Activated naive CD4-positive, alpha-beta T cell treated with anti-CD3 and anti-CD28 coated beads for 36 hours (primary cell): ENCODE measurements around the gene RBMS3. TPM values are rescaled to one million over a fixed set of nuclear protein-coding genes. Genes with fewer than 3 reads are reported as not detected.
"Not testable (repeated sequence)": the region's sequence is repeated elsewhere in the genome, so short reads cannot be mapped to it uniquely, and the experiment has no call there.

Experiments
- CTCF ChIA-PET: fragments of 350-600 bp; sonication (Branson Sonifier 250); formaldehyde crosslinking; loops from one replicate; lab custom pipeline; 2021; ENCODE audit warnings: antibody characterized with exemption; lab: Charles Lee
- DNase-seq: peaks from one replicate; pipeline ENCODE4 v3.0.0-alpha.2; 2020
- H3K27ac Mint-ChIP-seq: one replicate; pipeline ENCODE4 v1.8.0; 2021; ENCODE audit warnings: mild to moderate bottlenecking, mixed read lengths
- H3K27me3 Mint-ChIP-seq: one replicate; pipeline ENCODE4 v1.8.0; 2021; ENCODE audit warnings: low read depth, mixed read lengths
- H3K36me3 Mint-ChIP-seq: one replicate; pipeline ENCODE4 v1.8.0; 2021; ENCODE audit warnings: low read depth, mixed read lengths
- H3K4me1 Mint-ChIP-seq: one replicate; pipeline ENCODE4 v1.8.0; 2021; ENCODE audit warnings: low read depth, mixed read lengths
- H3K4me3 Mint-ChIP-seq: one replicate; pipeline ENCODE4 v1.8.0; 2021; ENCODE audit warnings: mild to moderate bottlenecking, moderate library complexity, mixed read lengths
- H3K9me3 Mint-ChIP-seq: one replicate; pipeline ENCODE4 v1.8.0; 2021; ENCODE audit warnings: mixed read lengths
- intact Hi-C: fragments of 100-400 bp; cut with micrococcal nuclease; formaldehyde crosslinking; loops from one replicate; pipeline ENCODE4 v1.15.1; 2023
- total RNA-seq, 2 experiments: library from RNA; stranded (reverse); gene quantifications; one replicate each; pipeline ENCODE4 v1.2.3, GENCODE V29; 2021

RBMS3 gene
- total RNA-seq, 2 experiments from 2014 or later, result 0.84 to 1.1 TPM

DNA sequence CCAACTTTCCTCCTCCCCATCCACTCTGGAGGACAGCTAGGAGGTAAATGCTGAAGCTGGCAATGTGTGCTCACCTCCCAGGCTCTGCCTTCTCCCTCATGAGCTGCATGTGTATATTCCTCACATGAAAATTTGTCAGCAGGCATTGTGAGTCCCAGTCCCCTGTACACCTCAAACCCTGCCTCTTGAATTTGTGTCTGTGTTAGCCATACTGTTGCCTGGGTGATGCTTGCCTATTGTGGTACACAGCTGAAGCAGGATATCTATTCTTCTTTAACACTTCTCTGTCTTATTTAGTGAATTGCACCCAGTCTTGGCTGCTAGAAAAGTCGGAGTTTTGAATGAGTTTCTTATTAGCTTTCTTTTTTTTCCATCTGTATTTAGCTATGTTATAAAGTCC lies 739.5 kb downstream of the RBMS3 start:
- H3K4me3 Mint-ChIP-seq, result no peak overlapping the region
- no peaks in the 10 kb centered on the region for H3K9me3 Mint-ChIP-seq
- peaks cover 15% of the 10 kb centered on the region for H3K27me3 Mint-ChIP-seq
- no peak overlapping the region for H3K27ac Mint-ChIP-seq
- DNase-seq, result no peak
- no peaks in the 10 kb centered on the region for H3K36me3 Mint-ChIP-seq
- intact Hi-C loops, result no loop called here
- CTCF ChIA-PET, result interaction anchor here (0.9 to 1.8 kb wide), 2 partner anchors 8 to 178 kb away, joined by 3 to 9 read pairs; no protein-coding TSS in a partner anchor
- no peaks in the 10 kb centered on the region for H3K4me1 Mint-ChIP-seq

DNA sequence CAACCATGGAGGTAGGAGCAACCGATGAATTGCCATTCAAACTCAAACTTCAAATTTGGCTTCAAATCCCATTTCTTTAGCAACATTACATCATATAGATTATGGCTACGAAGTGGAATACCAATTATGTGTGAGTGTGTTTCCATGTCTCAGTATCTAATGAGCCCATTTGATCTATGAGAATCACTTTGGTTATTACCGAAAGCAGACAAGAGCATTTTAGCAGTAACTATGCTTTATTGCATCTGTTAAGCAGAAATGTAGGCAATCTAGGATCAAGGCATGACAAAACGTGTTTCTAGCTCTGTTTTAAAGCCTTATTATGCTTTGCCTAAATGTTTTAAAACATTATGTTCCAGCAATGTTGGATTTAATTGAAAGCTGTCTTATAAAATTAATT lies 743.6 kb downstream of the RBMS3 start:
- Mint-ChIP-seq H3K27me3 (peaks cover 17% of the 10 kb centered on the region), H3K36me3 (no peaks in the 10 kb centered on the region), H3K27ac (no peak overlapping the region), H3K4me1 (no peaks in the 10 kb centered on the region), H3K9me3 (no peaks in the 10 kb centered on the region), H3K4me3 (no peak overlapping the region)
- CTCF ChIA-PET, result no interaction called here
- intact Hi-C loops, result no loop called here
- DNase-seq, result no peak

DNA sequence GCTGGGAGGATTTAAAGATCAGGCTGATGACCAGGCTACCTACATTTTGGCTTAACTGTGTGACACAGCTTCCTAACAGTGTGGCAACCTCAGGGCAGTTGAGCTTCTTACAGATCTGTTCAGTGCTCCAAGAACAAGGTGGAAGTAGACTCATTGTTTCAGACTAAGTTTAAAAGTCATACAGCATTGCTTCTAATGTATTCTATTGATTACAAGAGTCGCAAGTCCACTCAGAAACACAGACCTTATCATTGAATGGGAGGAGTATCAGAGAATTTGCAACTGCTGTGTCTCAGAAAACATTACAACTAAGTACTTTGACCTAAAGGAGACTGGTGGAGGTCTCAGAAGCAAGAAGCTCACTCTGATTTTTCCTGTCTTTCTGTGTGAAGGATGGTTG lies 746.0 kb downstream of the RBMS3 start:
- CTCF ChIA-PET, result no interaction called here
- no peaks in the 10 kb centered on the region for H3K36me3 Mint-ChIP-seq
- H3K27me3 Mint-ChIP-seq, result peaks cover 8% of the 10 kb centered on the region
- no peak overlapping the region for H3K4me3 Mint-ChIP-seq
- H3K4me1 Mint-ChIP-seq, result no peaks in the 10 kb centered on the region
- no peaks in the 10 kb centered on the region for H3K9me3 Mint-ChIP-seq
- H3K27ac Mint-ChIP-seq, result no peak overlapping the region
- DNase-seq, result no peak
- intact Hi-C loops, result no loop called here

DNA sequence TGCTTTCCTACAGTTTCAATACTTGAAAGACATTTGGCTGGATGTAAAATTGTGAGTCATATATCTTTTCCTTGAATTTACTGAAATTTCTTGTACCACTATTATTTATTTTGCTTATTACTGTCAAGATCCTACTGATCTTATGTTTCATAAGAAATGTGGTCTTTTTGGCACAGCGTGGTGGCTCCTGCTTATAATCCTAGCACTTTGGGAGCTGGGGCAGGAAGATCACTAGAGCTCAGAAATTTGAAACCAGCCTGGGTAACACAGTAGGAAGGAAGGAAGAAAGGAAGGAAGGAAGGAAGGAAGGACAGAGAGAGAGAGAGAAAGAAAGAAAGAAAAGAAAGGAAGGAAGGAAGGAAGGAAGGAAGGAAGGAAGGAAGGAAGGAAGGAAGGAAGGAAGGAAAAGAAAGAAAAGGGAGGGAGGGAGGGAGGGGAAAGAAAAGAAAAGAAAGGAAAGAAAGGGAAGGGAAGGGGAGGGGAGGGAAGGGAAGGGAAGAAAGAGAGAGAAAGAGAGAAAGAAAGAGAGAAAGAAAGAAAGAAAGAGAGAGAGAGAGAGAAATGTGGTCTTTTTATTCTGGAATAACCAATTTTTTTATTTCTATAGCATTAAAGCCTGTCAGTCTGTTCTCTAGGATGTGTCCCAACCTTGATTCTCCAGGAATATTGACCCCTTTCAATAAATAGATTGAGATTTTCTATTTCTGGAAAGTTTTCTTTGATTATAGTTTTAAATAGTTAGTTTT lies 753.5 kb downstream of the RBMS3 start:
- intact Hi-C loops, result no loop called here
- H3K4me1 Mint-ChIP-seq, result no peaks in the 10 kb centered on the region
- H3K27ac Mint-ChIP-seq, result no peak overlapping the region
- no peaks in the 10 kb centered on the region for H3K36me3 Mint-ChIP-seq
- no peak for DNase-seq
- peaks cover 15% of the 10 kb centered on the region for H3K27me3 Mint-ChIP-seq
- CTCF ChIA-PET, result no interaction called here
- no peaks in the 10 kb centered on the region for H3K9me3 Mint-ChIP-seq
- H3K4me3 Mint-ChIP-seq, result no peak overlapping the region

DNA sequence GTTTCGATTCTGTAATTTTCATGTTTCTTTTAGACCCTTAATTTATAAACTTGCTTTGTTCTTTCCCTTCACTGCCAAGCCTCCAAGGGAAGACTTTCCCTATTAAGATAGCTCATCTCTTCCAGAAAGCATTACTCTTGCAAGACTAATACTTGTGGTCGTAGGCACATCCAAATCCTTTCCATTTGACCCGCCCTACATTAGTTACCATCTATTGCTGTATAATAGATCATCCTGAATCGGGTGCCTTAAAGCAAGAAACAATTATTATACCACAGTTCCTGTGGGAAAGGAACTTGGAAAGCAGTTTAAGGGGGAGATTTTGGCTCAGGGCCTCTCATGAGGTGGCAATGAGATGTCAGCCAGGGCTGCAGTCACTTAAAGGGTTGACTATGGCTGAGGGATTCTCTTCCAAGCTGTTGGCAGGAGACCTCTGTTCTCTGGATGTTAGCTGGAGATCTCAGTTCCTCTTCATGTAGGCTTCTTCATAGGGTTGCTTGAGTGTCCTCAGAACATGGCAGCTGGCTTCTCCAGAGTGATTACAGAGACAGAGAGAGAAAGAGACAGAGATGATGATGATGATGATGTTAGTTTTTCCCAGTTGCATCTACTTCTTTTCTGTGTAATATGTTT lies 755.2 kb downstream of the RBMS3 start:
- Mint-ChIP-seq H3K36me3 (no peaks in the 10 kb centered on the region), H3K4me1 (no peaks in the 10 kb centered on the region), H3K27ac (no peak overlapping the region), H3K9me3 (no peaks in the 10 kb centered on the region), H3K4me3 (no peak overlapping the region), H3K27me3 (peaks cover 30% of the 10 kb centered on the region)
- no peak for DNase-seq
- intact Hi-C loops, result no loop called here
- CTCF ChIA-PET, result no interaction called here

DNA sequence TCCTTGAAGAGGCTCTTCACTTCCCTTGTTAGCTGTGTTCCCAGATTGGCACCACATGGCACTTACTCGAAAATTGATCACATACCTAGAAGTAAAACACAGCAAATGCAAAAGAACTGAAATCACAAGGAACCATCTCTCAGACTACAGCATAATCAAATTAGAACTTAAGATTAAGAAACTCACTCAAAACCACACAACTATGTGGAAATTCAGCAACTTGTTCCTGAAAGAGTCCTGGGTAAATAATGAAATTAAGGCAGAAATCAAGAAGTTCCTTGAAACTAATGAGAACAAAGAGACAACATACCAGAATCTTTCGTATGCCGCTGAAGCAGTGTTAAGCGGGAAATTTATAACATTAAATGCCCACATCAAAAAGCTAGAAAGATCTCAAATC lies 759.3 kb downstream of the RBMS3 start:
- Mint-ChIP-seq H3K9me3 (no peaks in the 10 kb centered on the region), H3K4me1 (no peaks in the 10 kb centered on the region), H3K27ac (no peak overlapping the region), H3K27me3 (peaks cover 32% of the 10 kb centered on the region), H3K36me3 (no peaks in the 10 kb centered on the region), H3K4me3 (no peak overlapping the region)
- CTCF ChIA-PET, result interaction anchor here (1.5 to 4.0 kb wide), 2 partner anchors 27 to 157 kb away, joined by 5 to 58 read pairs; no protein-coding TSS in a partner anchor
- no peak for DNase-seq
- intact Hi-C loops, result loop anchor here (5.0 to 10.0 kb wide), 3 partner anchors 142 to 652 kb away; partner anchors contain the start of gene TGFBR2

DNA sequence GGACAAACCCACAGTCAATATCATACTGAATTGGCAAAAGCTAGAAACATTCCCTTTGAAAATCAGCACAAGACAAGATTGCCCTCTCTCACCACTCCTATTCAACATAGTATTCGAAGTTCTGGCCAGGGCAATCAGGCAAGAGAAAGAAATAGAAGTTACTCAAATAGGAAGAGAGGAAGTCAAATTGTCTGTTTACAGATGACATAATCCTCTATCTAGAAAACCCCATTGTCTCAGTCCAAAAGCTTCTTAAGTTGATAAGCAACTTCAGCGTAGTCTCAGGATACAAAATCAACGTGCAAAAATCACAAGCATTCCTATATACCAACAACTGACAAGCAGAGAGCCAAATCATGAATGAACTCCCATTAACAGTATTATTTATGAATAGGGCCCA lies 760.6 kb downstream of the RBMS3 start:
- H3K9me3 Mint-ChIP-seq, H3K4me1 Mint-ChIP-seq, H3K4me3 Mint-ChIP-seq, H3K27ac Mint-ChIP-seq, H3K36me3 Mint-ChIP-seq, DNase-seq: not testable (repeated sequence)
- intact Hi-C loops, result loop anchor here (5.0 to 10.0 kb wide), 3 partner anchors 141 to 651 kb away; partner anchors contain the start of gene TGFBR2
- CTCF ChIA-PET, result interaction anchor here (1.2 to 4.0 kb wide), 7 partner anchors 11 to 719 kb away, joined by 4 to 58 read pairs (median 9); no protein-coding TSS in a partner anchor
- H3K27me3 Mint-ChIP-seq, result peaks cover 29% of the 10 kb centered on the region

DNA sequence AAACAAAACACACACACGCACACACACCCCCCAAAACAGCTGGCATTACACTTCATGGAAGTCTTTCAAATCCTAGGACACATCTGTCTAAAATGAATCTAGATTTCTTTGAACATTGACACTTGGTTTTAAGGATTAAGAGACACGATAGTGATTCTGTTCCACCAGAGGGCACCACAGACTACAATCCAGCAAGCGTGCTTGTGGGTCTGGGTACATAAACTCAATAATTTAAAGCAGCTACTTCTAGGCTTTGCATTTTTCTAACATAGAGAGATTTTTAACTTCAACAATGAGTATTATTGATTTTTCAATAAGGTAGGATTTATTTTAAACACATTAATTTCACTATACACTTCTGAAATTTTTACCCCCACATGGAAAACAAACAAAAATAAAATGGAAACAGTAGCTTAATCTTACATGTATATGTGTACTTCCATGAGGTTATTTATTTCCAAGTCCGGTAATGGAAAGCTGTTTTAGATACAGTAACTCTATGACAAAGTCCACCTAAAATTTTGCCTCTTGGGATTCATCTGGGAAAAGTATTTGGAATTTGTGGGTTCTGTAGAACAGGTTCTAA lies 761.5 kb downstream of the RBMS3 start:
- Mint-ChIP-seq H3K4me1 (no peaks in the 10 kb centered on the region), H3K27ac (no peak overlapping the region), H3K27me3 (peaks cover 29% of the 10 kb centered on the region), H3K9me3 (no peaks in the 10 kb centered on the region), H3K36me3 (no peaks in the 10 kb centered on the region), H3K4me3 (no peak overlapping the region)
- intact Hi-C loops, result loop anchor here (1.0 to 10.0 kb wide), 7 partner anchors 70 to 1090 kb away; partner anchors contain the start of gene TGFBR2
- peak; percentile 84 for DNase-seq
- CTCF ChIA-PET, result interaction anchor here (0.6 to 4.0 kb wide), 21 partner anchors 9 to 1136 kb away, joined by 3 to 58 read pairs (median 4); no protein-coding TSS in a partner anchor

DNA sequence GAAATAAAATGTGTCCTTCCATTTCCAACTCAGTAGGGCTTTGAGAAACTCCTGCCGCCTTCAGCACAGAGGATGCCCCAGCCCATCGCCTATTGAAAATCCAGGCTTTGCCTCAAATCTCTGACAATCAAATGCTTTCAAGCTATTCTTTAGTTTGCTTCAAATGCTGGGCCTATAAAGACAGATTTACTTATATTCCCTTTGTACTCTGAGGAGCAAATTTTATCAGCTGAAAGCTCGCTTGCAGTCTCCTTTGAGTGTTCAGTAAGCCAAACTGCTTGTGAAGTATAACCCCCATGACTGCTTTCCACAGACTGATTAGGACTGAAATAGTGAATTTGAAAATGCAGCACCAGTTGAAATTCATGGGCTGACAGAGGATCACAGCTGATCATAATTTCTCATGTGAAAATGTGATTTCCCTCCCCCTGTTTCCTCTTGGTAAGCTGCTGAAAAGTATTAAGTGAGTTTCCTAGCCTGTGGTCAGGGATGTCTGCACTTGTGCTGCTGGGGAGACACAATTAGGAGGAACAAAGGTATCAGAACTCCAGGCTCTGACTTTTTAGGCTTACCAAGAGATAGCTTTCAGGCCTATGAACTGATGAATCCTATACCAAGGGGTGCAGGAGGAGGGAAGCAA lies 762.2 kb downstream of the RBMS3 start:
- Mint-ChIP-seq H3K27me3 (peaks cover 28% of the 10 kb centered on the region), H3K4me1 (no peaks in the 10 kb centered on the region), H3K9me3 (no peaks in the 10 kb centered on the region), H3K4me3 (no peak overlapping the region), H3K27ac (no peak overlapping the region), H3K36me3 (no peaks in the 10 kb centered on the region)
- intact Hi-C loops, result loop anchor here (1.0 to 10.0 kb wide), 7 partner anchors 70 to 1090 kb away; partner anchors contain the start of gene TGFBR2
- CTCF ChIA-PET, result interaction anchor here (0.6 to 4.0 kb wide), 24 partner anchors 10 to 1233 kb away, joined by 3 to 58 read pairs (median 4); no protein-coding TSS in a partner anchor
- no peak for DNase-seq

DNA sequence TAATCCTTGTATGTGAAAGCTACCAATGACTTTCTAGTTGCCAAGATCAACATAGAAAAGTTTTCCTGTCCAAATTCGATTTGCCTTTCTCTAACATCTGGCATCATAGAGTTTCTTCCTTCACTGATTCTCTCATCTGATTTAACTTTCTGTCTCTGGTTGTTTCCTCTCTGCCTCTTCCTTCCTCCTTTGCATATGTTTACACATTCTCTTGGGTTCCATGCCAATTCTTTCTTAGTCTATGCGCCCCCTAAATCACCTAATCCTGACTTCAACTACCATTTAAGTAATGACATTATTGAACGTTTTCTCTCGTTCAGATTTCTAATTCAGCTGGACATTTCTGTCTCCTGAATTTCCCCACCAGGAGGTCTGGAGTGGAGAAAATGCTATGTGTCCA lies 763.6 kb downstream of the RBMS3 start:
- Mint-ChIP-seq H3K9me3 (no peaks in the 10 kb centered on the region), H3K36me3 (no peaks in the 10 kb centered on the region), H3K27ac (no peak overlapping the region), H3K4me3 (no peak overlapping the region), H3K4me1 (no peaks in the 10 kb centered on the region), H3K27me3 (peaks cover 18% of the 10 kb centered on the region)
- intact Hi-C loops, result loop anchor here (5.0 to 10.0 kb wide), 3 partner anchors 138 to 648 kb away; partner anchors contain the start of gene TGFBR2
- CTCF ChIA-PET, result interaction anchor here (0.6 kb wide), 1 partner anchor 157 kb away, joined by 3 read pairs; no protein-coding TSS in a partner anchor
- no peak for DNase-seq

DNA sequence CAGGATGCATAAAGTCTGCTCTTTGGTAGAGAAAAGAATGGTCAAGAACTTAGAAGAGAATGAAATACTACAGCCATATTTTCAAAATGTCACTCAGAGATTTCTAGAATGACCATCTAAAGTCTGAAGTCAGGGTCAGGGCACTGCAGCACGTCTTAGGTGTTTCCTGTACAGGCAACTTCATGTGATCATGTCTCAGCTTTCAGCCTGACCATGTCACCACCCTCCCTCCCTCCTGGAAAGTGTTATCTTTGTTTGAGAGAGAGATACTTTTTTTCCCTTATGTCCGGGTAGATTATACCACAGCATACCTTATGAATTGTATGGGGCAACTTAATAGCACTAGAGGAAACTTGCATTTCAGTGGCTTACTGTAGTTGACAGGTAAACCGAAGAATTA lies 767.6 kb downstream of the RBMS3 start:
- CTCF ChIA-PET, result interaction anchor here (0.6 to 1.1 kb wide), 2 partner anchors 57 to 710 kb away, joined by 3 to 4 read pairs; no protein-coding TSS in a partner anchor
- H3K4me3 Mint-ChIP-seq, result no peak overlapping the region

More for the DNA sequence above, 767.6 kb downstream of the RBMS3 start:
- no peaks in the 10 kb centered on the region for H3K4me1 Mint-ChIP-seq
- no peak overlapping the region for H3K27ac Mint-ChIP-seq
- H3K9me3 Mint-ChIP-seq, result no peaks in the 10 kb centered on the region
- no peak for DNase-seq
- no peaks in the 10 kb centered on the region for H3K36me3 Mint-ChIP-seq
- peaks cover 5% of the 10 kb centered on the region for H3K27me3 Mint-ChIP-seq
- intact Hi-C loops, result loop anchor here (10.0 kb wide), 1 partner anchor 556 kb away; the partner anchor contains the start of gene TGFBR2
